SH-SY5Y (cell line): ENCODE measurements around the gene COQ9.

Experiments used
- GATA2 ChIP-seq: IDR thresholded peaks from 2 replicates; pipeline ENCODE4 v1.6.1; 2011; ENCODE audit warnings: mild to moderate bottlenecking, low read depth, low read length
- GATA3 ChIP-seq: IDR thresholded peaks from 2 replicates; pipeline ENCODE4 v1.6.1; 2011; ENCODE audit warnings: low read depth, mild to moderate bottlenecking, low read length, moderate library complexity

- TF ChIP-seq GATA2 (no peak), GATA3 (no peak)
Measured at GRCh38 chr16:57452021-57452420, 4.7 kb downstream of the COQ9 start.
